Nucleus accumbens (tissue), 56 donors: ENCODE results near the gene ASS1.
A peak's percentile ranks its signal among the peaks of the same experiment; 100 is the strongest.

Experiments
- DNase-seq, 56 donors: peaks; one replicate each; lab custom pipeline; 2025; lab: John Stamatoyannopoulos, UW

The ASS1 gene

GRCh38 chr9:130526193-130526853 lies 81.6 kb downstream of the ASS1 start:
- DNase-seq = no peak

GRCh38 chr9:130526854-130527650 lies 82.3 kb downstream of the ASS1 start:
- no peak for DNase-seq

- no peak for DNase-seq
Measured at GRCh38 chr9:130527651-130528310, 83.0 kb downstream of the ASS1 start.

- DNase-seq = no peak
Measured at GRCh38 chr9:130528674-130529073, 83.9 kb downstream of the ASS1 start.

DNA sequence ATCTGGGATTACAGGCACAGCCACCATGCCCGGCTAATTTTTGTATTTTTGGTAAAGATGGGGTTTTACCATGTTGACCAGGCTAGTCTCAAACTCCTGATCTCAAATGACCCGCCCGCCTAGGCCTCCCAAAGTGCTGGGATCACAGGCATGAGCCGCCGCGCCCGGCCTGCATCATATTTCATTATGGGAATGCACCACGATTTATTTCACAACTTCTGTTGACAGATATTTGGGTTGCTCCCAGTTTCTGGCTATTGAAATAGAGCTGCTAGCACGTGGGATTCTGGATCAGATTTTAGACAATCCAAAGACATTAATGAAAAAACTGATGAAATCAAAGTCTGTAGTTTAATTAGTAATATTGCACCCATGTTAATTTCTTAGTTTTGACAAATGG lies 86.2 kb downstream of the ASS1 start:
- no peak for DNase-seq

DNA sequence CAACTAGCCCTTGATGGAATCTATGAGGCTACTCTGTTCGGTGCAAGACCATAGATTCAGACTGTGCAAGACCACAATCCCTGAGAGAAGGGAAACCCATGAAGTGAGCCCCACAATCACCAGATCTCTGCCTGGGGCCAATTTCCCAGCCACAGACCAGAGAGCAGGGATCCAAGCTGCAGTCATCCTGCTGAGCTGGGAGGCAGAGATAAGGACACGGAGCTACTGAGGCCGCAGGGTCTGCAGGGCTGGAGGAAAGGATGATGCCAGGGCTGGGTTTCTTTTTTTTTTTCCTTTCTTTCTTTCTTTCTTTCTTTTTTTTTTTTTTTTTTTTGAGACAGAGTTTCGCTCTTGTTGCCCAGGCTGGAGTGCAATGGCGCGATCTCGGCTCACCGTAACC lies 86.9 kb downstream of the ASS1 start:
- DNase-seq = no peak

DNA sequence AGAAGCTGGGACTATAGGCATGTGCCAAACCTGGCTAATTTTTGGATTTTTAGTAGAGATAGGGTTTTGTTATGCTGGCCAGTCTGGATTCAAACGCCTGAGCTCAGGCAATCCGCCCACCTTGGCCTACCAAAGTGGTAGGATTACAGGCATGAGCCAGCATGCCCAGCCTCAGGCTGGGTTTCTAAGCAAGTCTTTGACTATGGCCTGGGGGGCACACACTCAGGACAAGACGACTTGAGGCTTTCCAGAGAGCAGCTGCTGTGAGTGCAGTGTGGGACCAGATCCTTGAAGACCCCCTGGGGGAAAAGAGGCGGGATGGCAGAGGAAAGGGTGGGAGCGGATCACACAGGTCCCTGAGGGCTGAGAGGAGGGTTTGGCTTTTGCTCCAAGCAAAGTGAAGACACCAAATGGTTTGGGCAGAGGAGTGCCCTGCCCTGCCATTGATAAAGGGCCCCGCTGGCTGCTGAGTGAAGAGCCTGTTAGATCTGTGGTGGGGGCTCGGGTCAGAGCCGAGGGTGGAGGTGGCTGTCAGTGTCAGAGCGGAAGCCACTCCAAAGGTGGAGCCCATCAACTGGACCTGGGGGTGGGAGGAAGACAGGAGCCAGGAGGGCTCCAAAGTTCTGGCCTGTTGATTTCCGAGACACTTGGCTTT lies 87.8 kb downstream of the ASS1 start:
- DNase-seq = no peak

GRCh38 chr9:130535818-130536521 lies 91.2 kb downstream of the ASS1 start:
- peak in 9 of 56 donors; percentile 1 to 20 (median 7) for DNase-seq

DNA sequence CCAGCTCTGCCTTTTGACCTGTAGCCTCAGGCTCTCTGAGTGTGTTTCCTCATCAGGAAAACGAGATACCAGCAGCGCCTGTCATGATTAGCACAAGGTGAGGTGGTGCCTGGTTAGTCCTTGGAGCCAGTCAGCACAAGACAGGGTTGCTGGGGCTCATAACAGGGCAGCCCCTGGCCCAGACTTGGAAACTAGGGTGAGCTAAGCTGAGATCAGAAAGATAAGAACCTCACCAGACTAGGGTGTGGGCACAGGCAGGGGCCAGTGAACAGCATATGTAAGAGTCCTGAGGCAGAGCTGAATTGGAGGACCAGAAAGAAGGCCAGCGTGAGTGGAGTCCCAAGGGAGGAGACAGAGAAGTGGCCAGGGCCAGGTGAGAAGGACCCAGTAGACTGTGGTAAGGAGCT lies 91.9 kb downstream of the ASS1 start:
- no peak for DNase-seq

GRCh38 chr9:130537346-130538050 lies 92.7 kb downstream of the ASS1 start:
- no peak for DNase-seq

GRCh38 chr9:130539420-130540223 lies 94.9 kb downstream of the ASS1 start:
- no peak for DNase-seq

DNA sequence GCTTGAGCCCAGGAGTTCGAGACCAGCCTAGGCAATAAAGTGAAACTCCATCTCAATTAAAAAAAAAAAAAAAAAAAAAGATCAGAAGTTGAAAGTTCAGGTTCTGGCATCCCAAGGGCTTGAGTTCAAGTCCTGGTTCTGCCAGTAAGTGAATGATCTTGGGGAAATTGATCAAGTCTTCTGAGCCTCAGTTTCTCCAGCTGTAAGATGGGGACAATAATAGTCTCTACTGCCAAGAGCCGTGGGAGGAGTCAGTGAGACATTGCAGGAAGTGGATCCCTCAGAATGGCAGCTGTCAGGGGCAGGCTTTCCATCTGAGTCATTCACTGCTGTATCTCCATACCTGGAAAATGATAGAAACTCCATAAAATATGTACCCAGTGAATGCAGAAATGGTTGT lies 96.8 kb downstream of the ASS1 start:
- no peak for DNase-seq

- no peak for DNase-seq
Measured at GRCh38 chr9:130542038-130542437, 97.3 kb downstream of the ASS1 start.

DNA sequence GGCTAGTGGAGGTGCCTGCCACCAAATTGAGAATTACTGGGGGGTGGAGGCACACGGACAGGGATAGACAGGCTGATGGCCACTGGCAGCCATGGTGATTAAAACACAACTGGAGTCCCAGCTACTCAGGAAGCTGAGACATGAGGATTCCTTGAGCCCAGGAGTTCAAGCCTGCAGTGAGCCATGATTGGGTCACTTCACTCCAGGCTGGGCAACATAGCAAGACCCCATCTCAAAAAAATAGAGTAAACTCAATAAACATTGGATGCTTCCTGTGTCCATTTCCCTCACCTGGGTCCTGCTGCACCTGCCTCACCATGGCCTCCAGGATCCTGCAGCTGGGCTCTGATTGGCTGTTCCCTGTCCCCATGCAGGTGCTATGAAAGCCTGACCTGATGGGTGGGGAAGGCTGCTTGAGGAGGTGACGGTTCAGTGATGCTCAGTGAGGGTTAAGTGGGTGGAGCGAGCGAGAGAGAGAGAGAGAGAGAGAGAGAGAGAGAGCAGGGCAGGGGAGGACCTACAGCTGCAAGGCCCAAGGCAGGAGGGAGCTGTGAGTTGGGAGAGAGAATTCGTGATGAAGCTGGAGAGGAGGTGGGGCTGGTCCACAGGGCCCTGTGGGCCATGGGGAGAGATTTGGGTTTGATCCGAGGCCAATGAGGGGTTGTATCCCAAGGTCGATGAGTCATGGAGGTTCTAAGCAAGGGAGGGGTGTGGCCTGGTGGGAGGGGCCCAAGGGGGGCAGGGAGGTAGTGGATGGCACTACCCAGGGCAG lies 97.9 kb downstream of the ASS1 start:
- DNase-seq = no peak

DNA sequence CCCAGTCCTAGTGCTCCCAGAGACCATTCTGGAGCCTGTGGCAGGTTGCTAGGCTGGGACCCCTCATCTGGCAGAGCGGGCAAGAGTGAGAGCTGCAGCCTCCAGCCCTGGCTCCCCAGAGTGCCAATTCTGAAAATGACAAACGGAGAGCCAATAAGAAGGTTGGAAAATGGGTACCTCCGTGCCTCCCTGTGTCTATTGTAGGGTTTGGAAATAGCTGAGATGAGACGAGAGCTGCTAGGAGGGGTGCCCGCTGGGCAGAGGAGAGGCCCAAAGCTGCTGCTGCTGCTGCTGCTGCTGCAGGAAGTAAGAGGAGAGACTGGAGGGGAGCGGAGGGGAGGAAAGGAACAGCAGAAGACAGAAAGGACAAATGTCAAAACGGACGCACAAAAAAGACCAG lies 98.6 kb downstream of the ASS1 start:
- DNase-seq = no peak

GRCh38 chr9:130543859-130544258 lies 99.1 kb downstream of the ASS1 start:
- no peak for DNase-seq

DNA sequence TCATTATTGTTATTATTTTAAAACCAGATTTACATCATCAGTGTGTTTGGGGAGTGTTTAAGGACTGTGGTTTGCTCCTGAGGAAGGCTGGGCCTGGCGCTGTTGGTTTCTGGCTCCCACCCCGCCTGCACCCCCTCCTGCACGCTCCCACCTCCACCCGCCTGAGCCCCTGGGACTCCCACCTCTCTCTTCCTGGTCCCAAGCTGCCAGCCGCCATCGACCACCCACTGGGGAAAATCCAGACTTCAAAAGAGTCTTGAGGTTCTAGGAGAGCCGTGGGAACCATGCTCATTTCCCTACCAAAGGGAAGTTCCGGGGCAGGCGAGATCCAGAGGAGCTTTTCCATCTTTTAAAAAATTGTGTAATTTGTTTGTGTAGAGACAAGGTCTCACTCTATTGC lies 99.6 kb downstream of the ASS1 start:
- DNase-seq = no peak

DNA sequence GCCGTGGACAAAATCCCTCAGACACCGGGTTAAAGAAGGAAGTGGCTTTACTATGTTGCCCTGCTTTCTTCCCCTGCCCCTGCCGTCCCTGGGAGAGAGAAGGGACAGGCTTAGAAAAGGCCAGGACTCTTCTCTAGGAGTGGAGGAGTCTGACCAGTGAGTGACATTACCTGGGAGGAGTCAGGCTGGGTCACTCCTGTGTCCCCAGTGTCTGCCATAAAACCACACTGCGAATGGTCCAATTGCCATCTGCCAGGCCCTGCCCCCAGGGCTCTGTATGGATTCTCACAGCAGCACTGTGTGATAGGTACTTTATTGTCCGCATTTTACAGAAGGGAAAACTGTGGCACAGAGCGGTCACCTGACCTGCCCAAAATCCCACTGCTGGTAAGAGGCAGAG lies 103.3 kb downstream of the ASS1 start:
- DNase-seq = no peak
